HCT116 (cell line): Measurements from ENCODE around the gene SIVA1. TPM values are rescaled to one million over a fixed set of nuclear protein-coding genes. Genes with fewer than 3 reads are reported as not detected.

ENCODE experiments used
- ATAC-seq: fragments of 200-7000 bp; cut with Tn5 transposase; 2 replicates; pipeline ENCODE4 v1.9.1; 2020; ENCODE audit warnings: mild to moderate bottlenecking, moderate library complexity
- BruUV-seq: library from RNA; stranded (reverse); fragments of 400-500 nt; replicated peaks from 2 replicates; lab custom pipeline; 2021; lab: Mats Ljungman, UMichigan
- CTCF ChIA-PET: fragments of 300-600 bp; sonication (Branson Sonifier 250); formaldehyde crosslinking; loops from one replicate; lab custom pipeline; 2021; ENCODE audit warnings: antibody characterized with exemption; lab: Charles Lee
- POLR2A ChIA-PET: fragments of 300-600, 350-600 bp; sonication (Branson Sonifier 250); formaldehyde crosslinking; loops from one replicate; lab custom pipeline; 2021; ENCODE audit warnings: antibody characterized with exemption; lab: Charles Lee
- RAD21 ChIA-PET, 2 experiments: fragments of 300-600 bp; sonication (Branson Sonifier 250); formaldehyde crosslinking; loops; one replicate each; lab custom pipeline; 2023; ENCODE audit warnings: low total read pairs in 2 of 2; ENCODE audit not compliant: uncharacterized antibody in 2 of 2, unreplicated experiment in 2 of 2, low non-redundant PET in 1 of 2; lab: Charles Lee
- DNase-seq: peaks from one replicate; pipeline ENCODE4 v3.0.0-alpha.2; 2010; ENCODE audit warnings: low read depth, low spot score
- H2AFZ ChIP-seq: fragments of 200-600 bp; shearing (Covaris generic), sonication (generic); 2 replicates; pipeline ENCODE4 v1.6.1; 2017; ENCODE audit warnings: low read depth, mixed run types, mixed read lengths, antibody characterized with exemption, low read length; ENCODE audit not compliant: poor library complexity, severe bottlenecking
- H3K27ac ChIP-seq: 2 replicates; pipeline ENCODE4 v1.5.1; 2012; ENCODE audit warnings: low read depth, low read length
- H3K27me3 ChIP-seq: fragments of 200-600 bp; sonication (generic); 2 replicates; pipeline ENCODE4 v1.6.1; 2016; ENCODE audit warnings: mixed run types, low read length, mixed read lengths; ENCODE audit not compliant: insufficient read depth
- H3K36me3 ChIP-seq, 2 experiments: fragments of 200-500 bp in 1 of 2; fragments of 200-600 bp in 1 of 2; sonication (Bioruptor generic) in 1 of 2; sonication (generic) in 1 of 2; 2 replicates each; pipeline versions ENCODE4 v1.5.1 to v1.6.1; 2014 to 2016; ENCODE audit warnings: low read length in 2 of 2, inconsistent platforms in 1 of 2, mixed read lengths in 1 of 2, mixed run types in 1 of 2; ENCODE audit not compliant: insufficient read depth in 2 of 2, control insufficient read depth in 1 of 2
- H3K4me1 ChIP-seq, 2 experiments: fragments of 200-600 bp in 1 of 2; sonication (generic) in 1 of 2; 2 replicates each; pipeline versions ENCODE4 v1.5.1 to v1.6.1; 2012 to 2017; ENCODE audit warnings: low read length in 2 of 2, inconsistent platforms in 1 of 2, mild to moderate bottlenecking in 1 of 2, mixed read lengths in 1 of 2, mixed run types in 1 of 2, moderate library complexity in 1 of 2; ENCODE audit not compliant: insufficient read depth in 2 of 2, control insufficient read depth in 1 of 2
- H3K4me2 ChIP-seq: fragments of 200-600 bp; sonication (generic); 2 replicates; pipeline ENCODE4 v1.6.1; 2017; ENCODE audit warnings: mixed run types, low read length, mixed read lengths
- H3K4me3 ChIP-seq, 2 experiments: fragments of 200-600 bp in 1 of 2; sonication (generic) in 1 of 2; replicated peaks in 1 of 2; 2 replicates each; pipeline ENCODE4 v1.5.1; 2011 to 2016; ENCODE audit warnings: low read length in 2 of 2, control low read depth in 1 of 2, low read depth in 1 of 2, mild to moderate bottlenecking in 1 of 2, mixed read lengths in 1 of 2, mixed run types in 1 of 2
- H3K79me2 ChIP-seq: fragments of 200-600 bp; sonication (generic); 2 replicates; pipeline ENCODE4 v1.6.1; 2017; ENCODE audit warnings: mild to moderate bottlenecking, mixed run types, low read length, moderate library complexity, mixed read lengths; ENCODE audit not compliant: insufficient read depth
- H3K9ac ChIP-seq: fragments of 200-600 bp; sonication (generic); 2 replicates; pipeline ENCODE4 v1.6.1; 2016; ENCODE audit warnings: low read length, mixed read lengths
- H3K9me2 ChIP-seq: fragments of 200-600 bp; sonication (generic), shearing (Covaris generic); 2 replicates; pipeline ENCODE4 v1.6.1; 2017; ENCODE audit warnings: mixed run types, mild to moderate bottlenecking, moderate library complexity; ENCODE audit not compliant: insufficient read depth
- H3K9me3 ChIP-seq, 2 experiments: fragments of 200-500 bp in 1 of 2; fragments of 200-600 bp in 1 of 2; sonication (Bioruptor generic) in 1 of 2; sonication (generic) in 1 of 2; 2 replicates each; pipeline ENCODE4 v1.6.1; 2014 to 2017; ENCODE audit warnings: low read length in 2 of 2, mixed read lengths in 2 of 2, inconsistent platforms in 1 of 2, low read depth in 1 of 2, mild to moderate bottlenecking in 1 of 2, mixed run types in 1 of 2, moderate library complexity in 1 of 2; ENCODE audit not compliant: control insufficient read depth in 1 of 2, insufficient read depth in 1 of 2
- H4K20me1 ChIP-seq: fragments of 200-600 bp; sonication (generic), shearing (Covaris generic); 2 replicates; pipeline ENCODE4 v1.6.1; 2017; ENCODE audit warnings: mixed run types, mild to moderate bottlenecking, moderate library complexity; ENCODE audit not compliant: insufficient read depth
- CBX3 ChIP-seq: IDR thresholded peaks from 2 replicates; pipeline ENCODE4 v1.6.1; 2012; ENCODE audit warnings: low read depth
- CEBPB ChIP-seq: IDR thresholded peaks from 2 replicates; pipeline ENCODE4 v1.6.1; 2012; ENCODE audit warnings: low read depth
- EGR1 ChIP-seq: IDR thresholded peaks from 2 replicates; pipeline ENCODE4 v1.6.1; 2012; ENCODE audit warnings: low read depth
- ELF1 ChIP-seq: IDR thresholded peaks from 2 replicates; pipeline ENCODE4 v1.6.1; 2012; ENCODE audit warnings: low read depth, borderline replicate concordance
- EZH2 ChIP-seq: fragments of 200-600 bp; sonication (generic); IDR thresholded peaks from 2 replicates; pipeline ENCODE4 v1.6.1; 2017; ENCODE audit warnings: antibody characterized with exemption, mixed run types
- EZH2phosphoT487 ChIP-seq: fragments of 200-600 bp; IDR thresholded peaks from 2 replicates; pipeline ENCODE4 v1.6.1; 2018; ENCODE audit warnings: antibody characterized with exemption, borderline replicate concordance
- FOSL1 ChIP-seq: IDR thresholded peaks from 2 replicates; pipeline ENCODE4 v1.6.1; 2012; ENCODE audit warnings: low read depth
- JUND ChIP-seq: IDR thresholded peaks from 2 replicates; pipeline ENCODE4 v1.6.1; 2012
- RAD21 ChIP-seq: IDR thresholded peaks from 2 replicates; pipeline ENCODE4 v1.6.1; 2012; ENCODE audit warnings: low read depth, mild to moderate bottlenecking
- SIN3A ChIP-seq: IDR thresholded peaks from 2 replicates; pipeline ENCODE4 v1.6.1; 2012; ENCODE audit warnings: low read depth
- SP1 ChIP-seq: IDR thresholded peaks from 2 replicates; pipeline ENCODE4 v1.6.1; 2012; ENCODE audit warnings: low read depth
- SRF ChIP-seq: IDR thresholded peaks from 2 replicates; pipeline ENCODE4 v1.6.1; 2012; ENCODE audit warnings: low read depth
- TCF7L2 ChIP-seq: IDR thresholded peaks from 2 replicates; pipeline ENCODE4 v1.7.0; 2011; ENCODE audit warnings: borderline replicate concordance, inconsistent platforms; ENCODE audit not compliant: insufficient read depth, insufficient read length; ENCODE audit errors: extremely low read depth
- ZNF274 ChIP-seq: fragments of 200-500 bp; sonication (Bioruptor generic); IDR thresholded peaks from 2 replicates; pipeline ENCODE4 v1.6.1; 2014; ENCODE audit warnings: mild to moderate bottlenecking, low read depth, low read length, inconsistent platforms
- intact Hi-C: fragments of 100-400 bp; cut with micrococcal nuclease; formaldehyde crosslinking; loops from 2 replicates; pipeline ENCODE4 v1.10.0; 2022
- total RNA-seq: library from RNA; stranded (reverse); gene quantifications from one replicate; pipeline ENCODE4 v1.2.1, GENCODE V29; 2021; ENCODE audit not compliant: unreplicated experiment
- TF ChIP-seq, protein P1 (sequence below): IDR thresholded peaks from 2 replicates; pipeline ENCODE4 v1.6.1; 2012; ENCODE audit warnings: low read depth
- TF ChIP-seq, protein P2 (sequence below): IDR thresholded peaks from 2 replicates; pipeline ENCODE4 v1.6.1; 2011; ENCODE audit warnings: mild to moderate bottlenecking, low read length, moderate library complexity; ENCODE audit not compliant: insufficient replicate concordance; ENCODE audit errors: extremely low read depth
- TF ChIP-seq, protein P3 (sequence below): IDR thresholded peaks from 2 replicates; pipeline ENCODE4 v1.6.1; 2012
- TF ChIP-seq, protein P4 (sequence below): IDR thresholded peaks from 2 replicates; pipeline ENCODE4 v1.6.1; 2012
- TF ChIP-seq, protein P5 (sequence below), 3 experiments: fragments of 200-600 bp in 1 of 3; sonication (generic) in 1 of 3; IDR thresholded peaks in 2 of 3; conservative IDR thresholded peaks in 1 of 3; 2 replicates each; pipeline ENCODE4 v1.5.1; 2012 to 2017; ENCODE audit warnings: low read depth in 2 of 3, low read length in 2 of 3, antibody characterized with exemption in 1 of 3, borderline replicate concordance in 1 of 3, control low read depth in 1 of 3, mild to moderate bottlenecking in 1 of 3, mixed read lengths in 1 of 3, mixed run types in 1 of 3, moderate library complexity in 1 of 3; ENCODE audit not compliant: insufficient read depth in 1 of 3

SIVA1 gene
- total RNA-seq, 1 experiment from 2014 or later = 141 TPM

DNA sequence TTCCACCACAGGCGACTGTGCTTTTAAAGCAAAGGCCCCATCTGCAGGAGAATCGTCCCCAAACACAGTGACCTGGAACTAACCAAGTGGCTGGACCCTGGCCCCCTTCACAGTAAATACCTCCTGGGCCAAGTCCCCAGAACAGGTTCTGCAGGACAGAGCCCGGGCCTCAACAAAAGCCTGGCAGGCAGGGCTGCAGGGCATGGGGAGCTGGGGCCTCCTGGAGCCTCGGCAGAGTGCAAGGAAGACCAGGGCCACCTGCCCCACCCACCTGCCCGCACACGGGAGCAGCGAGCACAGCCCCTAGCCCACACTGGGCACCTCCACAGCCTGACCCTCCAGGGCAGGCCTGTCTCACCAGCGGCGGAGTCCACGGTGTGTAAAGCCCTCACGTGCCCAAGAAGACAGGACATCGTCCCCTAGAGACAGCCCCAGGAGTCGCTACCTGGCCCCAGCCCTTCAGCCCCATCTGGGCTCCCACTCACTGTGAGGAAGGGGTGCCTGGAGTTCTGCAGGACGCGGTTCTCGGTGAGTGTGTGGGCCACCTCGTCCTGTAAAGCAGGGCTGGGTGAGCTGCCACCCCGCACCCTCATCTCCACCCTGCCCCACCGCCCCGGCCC is 21.6 kb downstream of the SIVA1 start:
- POLR2A ChIA-PET = no interaction called here
- RAD21 ChIA-PET = no interaction called here
- Histone ChIP-seq H2AFZ (no peak overlapping the region), H3K9ac (no peak overlapping the region), H3K9me3 (peaks cover 0 to 11% of the 10 kb centered on the region in 2 experiments; a peak in 2 of 4 replicates), H3K4me2 (no peak overlapping the region), H3K4me1 (no peaks in the 10 kb centered on the region; a peak in 1 of 4 replicates), H3K27me3 (no peaks in the 10 kb centered on the region), H4K20me1 (no peaks in the 10 kb centered on the region), H3K4me3 (no peak overlapping the region), H3K27ac (no peak overlapping the region), H3K9me2 (no peaks in the 10 kb centered on the region), H3K36me3 (peaks cover 2 to 43% of the 10 kb centered on the region in 2 experiments; a peak in 3 of 4 replicates), H3K79me2 (no peaks in the 10 kb centered on the region)
- TF ChIP-seq ELF1 (no peak), CBX3 (no peak), FOSL1 (no peak), ZNF274 (no peak), TCF7L2 (no peak), SRF (no peak), EZH2phosphoT487 (no peak), JUND (no peak), EGR1 (no peak), RAD21 (no peak), CEBPB (no peak), EZH2 (no peak), SIN3A (no peak), SP1 (no peak)
- TF ChIP-seq, protein P1, sequence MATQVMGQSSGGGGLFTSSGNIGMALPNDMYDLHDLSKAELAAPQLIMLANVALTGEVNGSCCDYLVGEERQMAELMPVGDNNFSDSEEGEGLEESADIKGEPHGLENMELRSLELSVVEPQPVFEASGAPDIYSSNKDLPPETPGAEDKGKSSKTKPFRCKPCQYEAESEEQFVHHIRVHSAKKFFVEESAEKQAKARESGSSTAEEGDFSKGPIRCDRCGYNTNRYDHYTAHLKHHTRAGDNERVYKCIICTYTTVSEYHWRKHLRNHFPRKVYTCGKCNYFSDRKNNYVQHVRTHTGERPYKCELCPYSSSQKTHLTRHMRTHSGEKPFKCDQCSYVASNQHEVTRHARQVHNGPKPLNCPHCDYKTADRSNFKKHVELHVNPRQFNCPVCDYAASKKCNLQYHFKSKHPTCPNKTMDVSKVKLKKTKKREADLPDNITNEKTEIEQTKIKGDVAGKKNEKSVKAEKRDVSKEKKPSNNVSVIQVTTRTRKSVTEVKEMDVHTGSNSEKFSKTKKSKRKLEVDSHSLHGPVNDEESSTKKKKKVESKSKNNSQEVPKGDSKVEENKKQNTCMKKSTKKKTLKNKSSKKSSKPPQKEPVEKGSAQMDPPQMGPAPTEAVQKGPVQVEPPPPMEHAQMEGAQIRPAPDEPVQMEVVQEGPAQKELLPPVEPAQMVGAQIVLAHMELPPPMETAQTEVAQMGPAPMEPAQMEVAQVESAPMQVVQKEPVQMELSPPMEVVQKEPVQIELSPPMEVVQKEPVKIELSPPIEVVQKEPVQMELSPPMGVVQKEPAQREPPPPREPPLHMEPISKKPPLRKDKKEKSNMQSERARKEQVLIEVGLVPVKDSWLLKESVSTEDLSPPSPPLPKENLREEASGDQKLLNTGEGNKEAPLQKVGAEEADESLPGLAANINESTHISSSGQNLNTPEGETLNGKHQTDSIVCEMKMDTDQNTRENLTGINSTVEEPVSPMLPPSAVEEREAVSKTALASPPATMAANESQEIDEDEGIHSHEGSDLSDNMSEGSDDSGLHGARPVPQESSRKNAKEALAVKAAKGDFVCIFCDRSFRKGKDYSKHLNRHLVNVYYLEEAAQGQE = no peak
- TF ChIP-seq, protein P2, sequence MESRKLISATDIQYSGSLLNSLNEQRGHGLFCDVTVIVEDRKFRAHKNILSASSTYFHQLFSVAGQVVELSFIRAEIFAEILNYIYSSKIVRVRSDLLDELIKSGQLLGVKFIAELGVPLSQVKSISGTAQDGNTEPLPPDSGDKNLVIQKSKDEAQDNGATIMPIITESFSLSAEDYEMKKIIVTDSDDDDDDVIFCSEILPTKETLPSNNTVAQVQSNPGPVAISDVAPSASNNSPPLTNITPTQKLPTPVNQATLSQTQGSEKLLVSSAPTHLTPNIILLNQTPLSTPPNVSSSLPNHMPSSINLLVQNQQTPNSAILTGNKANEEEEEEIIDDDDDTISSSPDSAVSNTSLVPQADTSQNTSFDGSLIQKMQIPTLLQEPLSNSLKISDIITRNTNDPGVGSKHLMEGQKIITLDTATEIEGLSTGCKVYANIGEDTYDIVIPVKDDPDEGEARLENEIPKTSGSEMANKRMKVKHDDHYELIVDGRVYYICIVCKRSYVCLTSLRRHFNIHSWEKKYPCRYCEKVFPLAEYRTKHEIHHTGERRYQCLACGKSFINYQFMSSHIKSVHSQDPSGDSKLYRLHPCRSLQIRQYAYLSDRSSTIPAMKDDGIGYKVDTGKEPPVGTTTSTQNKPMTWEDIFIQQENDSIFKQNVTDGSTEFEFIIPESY = no peak
- TF ChIP-seq, protein P3, sequence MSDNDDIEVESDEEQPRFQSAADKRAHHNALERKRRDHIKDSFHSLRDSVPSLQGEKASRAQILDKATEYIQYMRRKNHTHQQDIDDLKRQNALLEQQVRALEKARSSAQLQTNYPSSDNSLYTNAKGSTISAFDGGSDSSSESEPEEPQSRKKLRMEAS = no peak
- TF ChIP-seq, protein P4, sequence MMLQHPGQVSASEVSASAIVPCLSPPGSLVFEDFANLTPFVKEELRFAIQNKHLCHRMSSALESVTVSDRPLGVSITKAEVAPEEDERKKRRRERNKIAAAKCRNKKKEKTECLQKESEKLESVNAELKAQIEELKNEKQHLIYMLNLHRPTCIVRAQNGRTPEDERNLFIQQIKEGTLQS = no peak
- TF ChIP-seq, protein P5, sequence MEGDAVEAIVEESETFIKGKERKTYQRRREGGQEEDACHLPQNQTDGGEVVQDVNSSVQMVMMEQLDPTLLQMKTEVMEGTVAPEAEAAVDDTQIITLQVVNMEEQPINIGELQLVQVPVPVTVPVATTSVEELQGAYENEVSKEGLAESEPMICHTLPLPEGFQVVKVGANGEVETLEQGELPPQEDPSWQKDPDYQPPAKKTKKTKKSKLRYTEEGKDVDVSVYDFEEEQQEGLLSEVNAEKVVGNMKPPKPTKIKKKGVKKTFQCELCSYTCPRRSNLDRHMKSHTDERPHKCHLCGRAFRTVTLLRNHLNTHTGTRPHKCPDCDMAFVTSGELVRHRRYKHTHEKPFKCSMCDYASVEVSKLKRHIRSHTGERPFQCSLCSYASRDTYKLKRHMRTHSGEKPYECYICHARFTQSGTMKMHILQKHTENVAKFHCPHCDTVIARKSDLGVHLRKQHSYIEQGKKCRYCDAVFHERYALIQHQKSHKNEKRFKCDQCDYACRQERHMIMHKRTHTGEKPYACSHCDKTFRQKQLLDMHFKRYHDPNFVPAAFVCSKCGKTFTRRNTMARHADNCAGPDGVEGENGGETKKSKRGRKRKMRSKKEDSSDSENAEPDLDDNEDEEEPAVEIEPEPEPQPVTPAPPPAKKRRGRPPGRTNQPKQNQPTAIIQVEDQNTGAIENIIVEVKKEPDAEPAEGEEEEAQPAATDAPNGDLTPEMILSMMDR (IDR thresholded peaks at IDR 0.05 in 2 of 3, conservative IDR thresholded peaks at IDR 0.05 in 1 of 3; ENCODE audit: borderline replicate concordance in 1 of 3, insufficient read depth in 1 of 3, low read depth in 2 of 3, low read length in 2 of 3) = no peak
- CTCF ChIA-PET = no interaction called here
- ATAC-seq (no peak), DNase-seq (no peak)
- BruUV-seq = no TSS peak
- intact Hi-C loops = no loop called here
